GM21528 (cell line): ENCODE results near the gene NSUN5.
"Not testable (repeated sequence)": the region's sequence is repeated elsewhere in the genome, so short reads cannot be mapped to it uniquely, and the experiment has no call there.

ENCODE experiments used
- ATAC-seq: cut with Tn5 transposase; IDR thresholded peaks from one replicate; pipeline ENCODE4 v1.9.1; 2021; ENCODE audit warnings: mild to moderate bottlenecking, moderate library complexity; ENCODE audit not compliant: unreplicated experiment, low FRiP score

The NSUN5 gene

GRCh38 chr7:73297706-73298105 lies 10.9 kb downstream of the NSUN5 start:
- ATAC-seq, result not testable (repeated sequence)

GRCh38 chr7:73297235-73297634 lies 11.4 kb downstream of the NSUN5 start:
- ATAC-seq, result not testable (repeated sequence)

GRCh38 chr7:73277210-73277609 lies 31.4 kb downstream of the NSUN5 start:
- not testable (repeated sequence) for ATAC-seq

- not testable (repeated sequence) for ATAC-seq
These were observed 40.8 kb downstream of the NSUN5 start for GRCh38 chr7:73267813-73268212.

GRCh38 chr7:73266719-73267368 lies 41.8 kb downstream of the NSUN5 start:
- peak; percentile 76 for ATAC-seq

GRCh38 chr7:73262416-73262815 lies 46.2 kb downstream of the NSUN5 start:
- not testable (repeated sequence) for ATAC-seq
